Omental fat pad (tissue), 4 donors: ENCODE measurements around the gene ABHD18. TPM values are rescaled to one million over a fixed set of nuclear protein-coding genes. Genes with fewer than 3 reads are reported as not detected.
"Not testable (repeated sequence)": the region's sequence is repeated elsewhere in the genome, so short reads cannot be mapped to it uniquely, and the experiment has no call there.

ENCODE experiments used
- ATAC-seq: fragments of 150-250 bp; one replicate; pipeline ENCODE4 v1.9.1; 2016; ENCODE audit warnings: mild to moderate bottlenecking, moderate library complexity; ENCODE audit not compliant: low FRiP score
- DNase-seq: peaks from one replicate; pipeline ENCODE4 v3.0.0-alpha.2; 2019; ENCODE audit warnings: low spot score
- CTCF ChIP-seq, 3 donors: fragments of 450-650 bp; IDR thresholded peaks; one replicate each; pipeline ENCODE4 v1.5.1; 2016 to 2017; ENCODE audit warnings: antibody characterized with exemption in 3 of 3, mild to moderate bottlenecking in 3 of 3, moderate library complexity in 2 of 3
- total RNA-seq, 4 donors: library from RNA; depleted of rRNA; stranded (reverse); fragments of >200 nt; gene quantifications; one replicate each; pipeline ENCODE4 v1.1.0, GENCODE V29; 2016

ABHD18 gene
- total RNA-seq, 4 donors from 2014 or later, result 6.9 to 14.7 (median 10.3) TPM

- DNase-seq (no peak), ATAC-seq (peak; percentile 54)
- no peak for TF ChIP-seq CTCF (IDR thresholded peaks at IDR 0.05)
Observed at GRCh38 chr4:127997534-127998388, 32.6 kb downstream of the ABHD18 start.

- ATAC-seq, result no peak
- TF ChIP-seq CTCF (IDR thresholded peaks at IDR 0.05), result no peak
- DNase-seq, result no peak
Observed at GRCh38 chr4:128006592-128006991, 41.4 kb downstream of the ABHD18 start.

- no peak for TF ChIP-seq CTCF (IDR thresholded peaks at IDR 0.05)
- no peak for ATAC-seq
- DNase-seq, result no peak
Observed at GRCh38 chr4:128009428-128009827, 44.2 kb downstream of the ABHD18 start.

- no peak for DNase-seq
- no peak for ATAC-seq
- TF ChIP-seq CTCF (IDR thresholded peaks at IDR 0.05), result no peak
Observed at GRCh38 chr4:128025319-128025718, 60.1 kb downstream of the ABHD18 start.

- ATAC-seq, result no peak
- no peak for DNase-seq
- no peak for TF ChIP-seq CTCF (IDR thresholded peaks at IDR 0.05)
Observed at GRCh38 chr4:128029907-128030306, 64.7 kb downstream of the ABHD18 start.

- no peak for TF ChIP-seq CTCF (IDR thresholded peaks at IDR 0.05)
- ATAC-seq (no peak), DNase-seq (no peak)
Observed at GRCh38 chr4:128031756-128032384, 66.7 kb downstream of the ABHD18 start.

GRCh38 chr4:128039568-128039967 is 74.4 kb downstream of the ABHD18 start:
- ATAC-seq, result no peak
- no peak for TF ChIP-seq CTCF (IDR thresholded peaks at IDR 0.05)
- DNase-seq, result no peak

- not testable (repeated sequence) for DNase-seq, ATAC-seq
Observed at GRCh38 chr4:128047019-128047418, 81.8 kb downstream of the ABHD18 start.

- not testable (repeated sequence) for ATAC-seq, DNase-seq
Observed at GRCh38 chr4:128047514-128047913, 82.3 kb downstream of the ABHD18 start.

GRCh38 chr4:128051229-128051628 is 86.0 kb downstream of the ABHD18 start:
- DNase-seq, ATAC-seq: not testable (repeated sequence)
